ENCODE measurements around the gene MOSMO.

DNA sequence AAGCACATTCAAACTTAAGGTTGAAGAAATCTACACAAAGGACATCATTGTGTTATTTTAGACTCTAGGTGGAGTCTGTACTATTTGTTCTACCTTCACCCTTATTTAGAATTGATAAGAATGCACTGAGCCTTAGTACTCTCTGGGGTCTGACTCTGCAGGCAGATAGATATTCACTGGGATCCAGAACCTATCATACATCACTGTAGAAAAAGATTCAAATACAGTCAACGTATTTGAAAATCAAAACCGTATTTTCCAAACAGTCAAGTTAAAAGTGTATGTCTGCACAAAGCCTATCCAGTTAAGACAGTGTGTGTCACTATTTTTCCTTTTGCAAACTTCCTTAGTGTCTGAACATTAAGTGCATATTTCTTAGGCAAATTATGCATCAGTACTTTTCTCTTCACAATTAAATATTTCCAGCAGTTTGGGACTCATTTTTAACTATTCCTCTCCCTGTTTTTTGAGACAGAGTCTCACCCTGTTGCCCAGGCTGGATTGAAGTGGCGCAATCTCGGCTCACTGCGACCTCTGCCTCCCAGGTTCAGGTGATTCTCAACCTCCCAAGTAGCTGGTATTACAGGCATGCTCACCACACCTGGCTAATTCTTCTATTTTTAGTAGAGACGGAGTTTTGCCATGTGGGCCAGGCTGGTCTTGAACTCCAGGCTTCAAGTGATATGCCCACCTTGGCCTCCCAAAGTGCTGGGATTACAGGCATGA lies 22.3 kb downstream of the MOSMO start:
- TF ChIP-seq YY1 (IDR thresholded peaks at IDR 0.05; ENCODE audit: insufficient read depth, insufficient read length), result no peak
- no peak for TF ChIP-seq ZNF274 (IDR thresholded peaks at IDR 0.05; ENCODE audit: low read depth, low read length)
